ENCODE data around the gene GPD2. TPM values are rescaled to one million over a fixed set of nuclear protein-coding genes. Genes with fewer than 3 reads are reported as not detected.
"Not testable (repeated sequence)": the region's sequence is repeated elsewhere in the genome, so short reads cannot be mapped to it uniquely, and the experiment has no call there.

Gene GPD2
- total RNA-seq, 3 donors from 2014 or later (not counting 1 experiment from before 2014, with no cell fraction given): 12.5 to 20.2 (median 18.3) TPM

DNA sequence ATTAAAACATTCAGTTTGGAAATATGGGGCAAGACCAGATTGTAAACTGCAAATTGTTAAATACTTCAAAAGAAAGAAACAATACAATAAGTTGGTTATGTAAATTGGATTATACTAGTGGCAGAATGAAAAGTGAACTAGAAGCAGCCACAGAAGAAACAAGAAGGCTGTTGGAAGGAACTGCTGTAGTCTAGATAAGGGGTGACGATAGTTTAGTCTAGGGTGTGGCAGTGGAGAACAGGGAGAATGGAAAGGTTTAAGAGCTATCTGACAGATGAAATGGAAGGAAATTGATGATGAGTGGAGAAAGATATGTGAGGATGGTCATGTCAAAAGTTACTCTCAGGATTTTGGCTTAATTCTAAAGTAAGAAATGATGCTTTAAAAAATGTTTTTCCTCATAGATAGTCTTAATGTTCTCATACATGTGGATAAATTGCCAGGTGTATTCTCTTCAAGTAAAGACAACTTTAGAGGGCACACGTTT is 179.7 kb downstream of the GPD2 start:
- intact Hi-C loops (cut with micrococcal nuclease): no loop called here
- no peaks in the 10 kb centered on the region for H3K36me3 Mint-ChIP-seq
- H3K4me3 Mint-ChIP-seq: no peak overlapping the region
- H3K36me3 ChIP-seq (ENCODE audit: control insufficient read depth, insufficient read depth, low read length): no peaks in the 10 kb centered on the region
- TF ChIP-seq, protein P1, sequence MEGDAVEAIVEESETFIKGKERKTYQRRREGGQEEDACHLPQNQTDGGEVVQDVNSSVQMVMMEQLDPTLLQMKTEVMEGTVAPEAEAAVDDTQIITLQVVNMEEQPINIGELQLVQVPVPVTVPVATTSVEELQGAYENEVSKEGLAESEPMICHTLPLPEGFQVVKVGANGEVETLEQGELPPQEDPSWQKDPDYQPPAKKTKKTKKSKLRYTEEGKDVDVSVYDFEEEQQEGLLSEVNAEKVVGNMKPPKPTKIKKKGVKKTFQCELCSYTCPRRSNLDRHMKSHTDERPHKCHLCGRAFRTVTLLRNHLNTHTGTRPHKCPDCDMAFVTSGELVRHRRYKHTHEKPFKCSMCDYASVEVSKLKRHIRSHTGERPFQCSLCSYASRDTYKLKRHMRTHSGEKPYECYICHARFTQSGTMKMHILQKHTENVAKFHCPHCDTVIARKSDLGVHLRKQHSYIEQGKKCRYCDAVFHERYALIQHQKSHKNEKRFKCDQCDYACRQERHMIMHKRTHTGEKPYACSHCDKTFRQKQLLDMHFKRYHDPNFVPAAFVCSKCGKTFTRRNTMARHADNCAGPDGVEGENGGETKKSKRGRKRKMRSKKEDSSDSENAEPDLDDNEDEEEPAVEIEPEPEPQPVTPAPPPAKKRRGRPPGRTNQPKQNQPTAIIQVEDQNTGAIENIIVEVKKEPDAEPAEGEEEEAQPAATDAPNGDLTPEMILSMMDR (IDR thresholded peaks at IDR 0.05): no peak
- H3K9me3 Mint-ChIP-seq: no peaks in the 10 kb centered on the region
- H3K27me3 ChIP-seq (ENCODE audit: control insufficient read depth, insufficient read depth, low read length): peaks cover under 1% of the 10 kb centered on the region
- no peak overlapping the region for H3K27ac ChIP-seq (ENCODE audit: low read length)
- H3K27me3 Mint-ChIP-seq (ENCODE audit: low read depth in 2 of 2): peaks cover 0 to 6% of the 10 kb centered on the region in 2 donors
- ATAC-seq (no peak), DNase-seq (no peak)
- no peaks in the 10 kb centered on the region for H3K9me3 ChIP-seq (ENCODE audit: control insufficient read depth, insufficient read depth, low read length)
- 62% methylated on average over 2 of the region's 2 CpGs for WGBS (ENCODE audit: insufficient coverage)
- no peaks in the 10 kb centered on the region for H3K4me1 Mint-ChIP-seq
- no peak overlapping the region for H3K4me3 ChIP-seq (ENCODE audit: low read length)
- H3K4me1 ChIP-seq (ENCODE audit: control insufficient read depth, insufficient read depth, low read length): no peaks in the 10 kb centered on the region
- no peak overlapping the region for H3K27ac Mint-ChIP-seq

DNA sequence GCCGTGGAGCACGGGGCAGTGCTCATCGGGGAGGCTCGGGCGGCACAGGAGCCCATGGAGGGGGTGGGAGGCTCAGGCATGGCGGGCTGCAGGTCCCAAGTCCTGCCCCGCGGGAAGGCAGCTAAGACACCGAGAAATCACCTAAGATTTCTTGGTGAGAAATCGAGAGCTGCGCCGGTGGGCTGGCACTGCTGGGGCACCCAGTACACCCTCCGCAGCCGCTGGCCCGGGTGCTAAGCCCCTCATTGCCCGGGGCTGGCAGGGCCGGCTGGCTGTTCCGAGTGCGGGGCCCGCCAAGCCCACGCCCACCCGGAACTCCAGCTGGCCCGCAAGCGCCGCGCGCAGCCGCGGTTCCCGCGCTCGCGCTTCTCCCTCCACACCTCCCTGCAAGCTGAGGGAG is 181.9 kb downstream of the GPD2 start:
- DNase-seq; H3K4me1 Mint-ChIP-seq; H3K4me1 ChIP-seq (ENCODE audit: control insufficient read depth, insufficient read depth, low read length); H3K4me3 ChIP-seq (ENCODE audit: low read length); ATAC-seq; H3K36me3 Mint-ChIP-seq; H3K27ac ChIP-seq (ENCODE audit: low read length); intact Hi-C loops (cut with micrococcal nuclease); H3K36me3 ChIP-seq (ENCODE audit: control insufficient read depth, insufficient read depth, low read length); H3K27ac Mint-ChIP-seq; H3K27me3 ChIP-seq (ENCODE audit: control insufficient read depth, insufficient read depth, low read length); H3K9me3 Mint-ChIP-seq; H3K4me3 Mint-ChIP-seq; H3K9me3 ChIP-seq (ENCODE audit: control insufficient read depth, insufficient read depth, low read length): not testable (repeated sequence)
- peaks cover 6 to 16% of the 10 kb centered on the region in 2 donors for H3K27me3 Mint-ChIP-seq (ENCODE audit: low read depth in 2 of 2)
- 97% methylated on average over 33 of the region's 33 CpGs for WGBS (ENCODE audit: insufficient coverage)

DNA sequence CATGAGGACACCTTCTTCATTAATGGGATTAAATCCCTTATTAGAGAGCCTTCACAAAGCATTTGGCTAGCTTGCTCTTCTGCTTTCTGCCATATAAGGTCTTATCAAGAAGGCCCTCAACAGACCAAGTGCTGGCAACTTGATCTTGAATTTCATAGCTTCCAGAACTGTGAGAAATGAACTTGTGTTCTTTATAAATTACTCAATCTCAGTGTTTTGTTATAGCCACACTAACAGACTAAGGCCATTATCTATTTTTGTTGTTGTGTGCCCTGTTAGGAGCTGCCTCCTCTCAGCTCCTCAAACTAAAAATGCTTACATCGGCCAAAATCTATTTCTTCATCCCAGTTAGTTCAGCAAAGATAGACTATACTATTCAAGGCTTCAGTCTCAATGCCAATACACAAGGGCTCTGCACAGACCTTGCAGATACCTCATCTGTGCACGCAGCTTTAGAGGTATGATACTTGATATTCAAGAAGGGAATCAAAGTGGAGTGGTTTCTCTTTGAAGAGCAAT is 182.9 kb downstream of the GPD2 start:
- Mint-ChIP-seq H3K27me3 (ENCODE audit: low read depth in 2 of 2) (peaks cover 6 to 23% of the 10 kb centered on the region in 2 donors), H3K4me3 (no peak overlapping the region), H3K9me3 (no peaks in the 10 kb centered on the region), H3K27ac (no peak overlapping the region), H3K4me1 (no peaks in the 10 kb centered on the region), H3K36me3 (no peaks in the 10 kb centered on the region)
- TF ChIP-seq, protein P1 (IDR thresholded peaks at IDR 0.05): no peak
- no peak for ATAC-seq
- no peak overlapping the region for H3K4me3 ChIP-seq (ENCODE audit: low read length)
- H3K27me3 ChIP-seq (ENCODE audit: control insufficient read depth, insufficient read depth, low read length): peaks cover 2% of the 10 kb centered on the region
- 85% methylated on average over 2 of the region's 2 CpGs for WGBS (ENCODE audit: insufficient coverage)
- no peaks in the 10 kb centered on the region for H3K36me3 ChIP-seq (ENCODE audit: control insufficient read depth, insufficient read depth, low read length)
- intact Hi-C loops (cut with micrococcal nuclease): no loop called here
- H3K27ac ChIP-seq (ENCODE audit: low read length): no peak overlapping the region
- no peaks in the 10 kb centered on the region for H3K9me3 ChIP-seq (ENCODE audit: control insufficient read depth, insufficient read depth, low read length)
- no peaks in the 10 kb centered on the region for H3K4me1 ChIP-seq (ENCODE audit: control insufficient read depth, insufficient read depth, low read length)
- DNase-seq: no peak

DNA sequence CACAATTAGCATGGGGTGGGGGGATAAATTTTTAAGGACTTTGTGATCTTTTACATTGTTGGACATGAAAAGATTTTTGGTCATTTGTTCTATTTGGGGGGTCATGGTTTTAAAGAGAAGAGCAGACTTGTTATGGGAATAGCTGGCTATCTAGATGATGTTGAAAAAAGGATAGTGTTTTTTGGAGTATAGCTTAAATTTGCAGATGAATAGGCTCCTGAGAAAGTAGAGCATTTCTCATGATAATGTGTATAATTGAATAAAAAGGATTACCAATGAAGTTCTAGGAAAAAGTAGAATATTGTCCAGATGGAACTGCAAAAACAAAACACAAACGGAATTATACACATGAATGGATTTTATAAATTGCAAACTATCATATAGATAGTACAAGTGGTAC is 186.3 kb downstream of the GPD2 start:
- Histone ChIP-seq H3K9me3 (ENCODE audit: control insufficient read depth, insufficient read depth, low read length) (no peaks in the 10 kb centered on the region), H3K27ac (ENCODE audit: low read length) (no peak overlapping the region), H3K4me3 (ENCODE audit: low read length) (no peak overlapping the region), H3K27me3 (ENCODE audit: control insufficient read depth, insufficient read depth, low read length) (peaks cover 2% of the 10 kb centered on the region), H3K36me3 (ENCODE audit: control insufficient read depth, insufficient read depth, low read length) (no peaks in the 10 kb centered on the region), H3K4me1 (ENCODE audit: control insufficient read depth, insufficient read depth, low read length) (no peaks in the 10 kb centered on the region)
- no CpG with 5 or more reads among the region's 1 CpG for WGBS (ENCODE audit: insufficient coverage)
- Mint-ChIP-seq H3K4me3 (no peak overlapping the region), H3K4me1 (no peaks in the 10 kb centered on the region), H3K27me3 (ENCODE audit: low read depth in 2 of 2) (peaks cover 6 to 28% of the 10 kb centered on the region in 2 donors), H3K36me3 (no peaks in the 10 kb centered on the region), H3K9me3 (peaks cover 2 to 3% of the 10 kb centered on the region in 2 donors), H3K27ac (no peak overlapping the region)
- ATAC-seq (no peak), DNase-seq (no peak)
- TF ChIP-seq, protein P1 (IDR thresholded peaks at IDR 0.05): no peak
- intact Hi-C loops (cut with micrococcal nuclease): no loop called here
